CD4-positive, alpha-beta T cell treated with Interferon alpha-2 for 1 hour (primary cell): ENCODE measurements around the gene NPAS3.

Experiments used
- DNase-seq, 2 donors: peaks; one replicate each; pipeline ENCODE4 v3.0.0-alpha.2; 2020 to 2022

Gene NPAS3

GRCh38 chr14:33736979-33737378, 798.3 kb downstream of the NPAS3 start:
- DNase-seq = no peak

GRCh38 chr14:33737446-33737845, 798.8 kb downstream of the NPAS3 start:
- no peak for DNase-seq

GRCh38 chr14:33738029-33738428, 799.4 kb downstream of the NPAS3 start:
- DNase-seq = no peak

- no peak for DNase-seq
Measured at GRCh38 chr14:33738491-33738890, 799.8 kb downstream of the NPAS3 start.

GRCh38 chr14:33740531-33740930, 801.9 kb downstream of the NPAS3 start:
- DNase-seq = no peak

- no peak for DNase-seq
Measured at GRCh38 chr14:33742166-33742565, 803.5 kb downstream of the NPAS3 start.

- DNase-seq = no peak
Measured at GRCh38 chr14:33745163-33745562, 806.5 kb downstream of the NPAS3 start.

- DNase-seq = no peak
Measured at GRCh38 chr14:33747749-33748148, 809.1 kb downstream of the NPAS3 start.

GRCh38 chr14:33754261-33754660, 815.6 kb downstream of the NPAS3 start:
- no peak for DNase-seq

- DNase-seq = no peak
Measured at GRCh38 chr14:33755358-33755757, 816.7 kb downstream of the NPAS3 start.

GRCh38 chr14:33756833-33757232, 818.2 kb downstream of the NPAS3 start:
- no peak for DNase-seq

- DNase-seq = no peak
Measured at GRCh38 chr14:33758547-33758946, 819.9 kb downstream of the NPAS3 start.

- DNase-seq = no peak
Measured at GRCh38 chr14:33762161-33762851, 823.6 kb downstream of the NPAS3 start.

- no peak for DNase-seq
Measured at GRCh38 chr14:33764876-33765650, 826.4 kb downstream of the NPAS3 start.

- no peak for DNase-seq
Measured at GRCh38 chr14:33767586-33768457, 829.1 kb downstream of the NPAS3 start.

- no peak for DNase-seq
Measured at GRCh38 chr14:33768458-33768830, 829.8 kb downstream of the NPAS3 start.

- no peak for DNase-seq
Measured at GRCh38 chr14:33773205-33774030, 834.7 kb downstream of the NPAS3 start.

- DNase-seq = no peak
Measured at GRCh38 chr14:33774161-33774560, 835.5 kb downstream of the NPAS3 start.

GRCh38 chr14:33774723-33775470, 836.2 kb downstream of the NPAS3 start:
- no peak for DNase-seq

- DNase-seq = no peak
Measured at GRCh38 chr14:33776871-33777270, 838.2 kb downstream of the NPAS3 start.

GRCh38 chr14:33777681-33778080, 839.0 kb downstream of the NPAS3 start:
- no peak for DNase-seq

- no peak for DNase-seq
Measured at GRCh38 chr14:33780035-33780434, 841.4 kb downstream of the NPAS3 start.
